ENCODE results near the gene GIMAP7.
"Not testable (repeated sequence)": the region's sequence is repeated elsewhere in the genome, so short reads cannot be mapped to it uniquely, and the experiment has no call there.

GIMAP7 gene

GRCh38 chr7:150515248-150516147 is 826 bp downstream of the GIMAP7 start:
- DNase-seq, result no peak

- no peak for DNase-seq
Observed at GRCh38 chr7:150516956-150517745, 2.5 kb downstream of the GIMAP7 start.

GRCh38 chr7:150519310-150519709 is 4.6 kb downstream of the GIMAP7 start:
- no peak for DNase-seq

GRCh38 chr7:150520145-150520544 is 5.5 kb downstream of the GIMAP7 start:
- DNase-seq, result no peak

GRCh38 chr7:150522931-150523330 is 8.3 kb downstream of the GIMAP7 start:
- not testable (repeated sequence) for DNase-seq

GRCh38 chr7:150524018-150524417 is 9.3 kb downstream of the GIMAP7 start:
- no peak for DNase-seq

- DNase-seq, result no peak
Observed at GRCh38 chr7:150531704-150532103, 17.0 kb downstream of the GIMAP7 start.

- DNase-seq, result no peak
Observed at GRCh38 chr7:150538259-150538658, 23.6 kb downstream of the GIMAP7 start.

- DNase-seq, result no peak
Observed at GRCh38 chr7:150553163-150553562, 38.5 kb downstream of the GIMAP7 start.

GRCh38 chr7:150556521-150557138 is 42.0 kb downstream of the GIMAP7 start:
- no peak for DNase-seq

- no peak for DNase-seq
Observed at GRCh38 chr7:150560486-150560885, 45.8 kb downstream of the GIMAP7 start.

GRCh38 chr7:150562919-150563318 is 48.2 kb downstream of the GIMAP7 start:
- no peak for DNase-seq

GRCh38 chr7:150564006-150564405 is 49.3 kb downstream of the GIMAP7 start:
- no peak for DNase-seq

GRCh38 chr7:150564566-150564965 is 49.9 kb downstream of the GIMAP7 start:
- no peak for DNase-seq

- DNase-seq, result no peak
Observed at GRCh38 chr7:150565239-150565638, 50.6 kb downstream of the GIMAP7 start.

GRCh38 chr7:150566123-150566522 is 51.5 kb downstream of the GIMAP7 start:
- no peak for DNase-seq

GRCh38 chr7:150566572-150566971 is 51.9 kb downstream of the GIMAP7 start:
- DNase-seq, result no peak

GRCh38 chr7:150567169-150567568 is 52.5 kb downstream of the GIMAP7 start, which contains the start of gene GIMAP4:
Gene GIMAP4 (plus strand): TSS chr7:150567390. CDS start chr7:150569902, 2,512 bp downstream.
- DNase-seq, result no peak

- DNase-seq, result no peak
Observed at GRCh38 chr7:150567871-150568301, 53.2 kb downstream of the GIMAP7 start.

- DNase-seq, result no peak
Observed at GRCh38 chr7:150568714-150569113, 54.0 kb downstream of the GIMAP7 start.

GRCh38 chr7:150569245-150569955 is 54.7 kb downstream of the GIMAP7 start:
- DNase-seq, result no peak

Data from effector CD8-positive, alpha-beta T cell (primary cell).